HG03457 (cell line): ENCODE measurements around the gene PCP2.

Experiments
- ATAC-seq: cut with Tn5 transposase; IDR thresholded peaks from one replicate; pipeline ENCODE4 v1.9.1; 2021; ENCODE audit warnings: moderate number of reproducible peaks; ENCODE audit not compliant: unreplicated experiment

Gene PCP2

DNA sequence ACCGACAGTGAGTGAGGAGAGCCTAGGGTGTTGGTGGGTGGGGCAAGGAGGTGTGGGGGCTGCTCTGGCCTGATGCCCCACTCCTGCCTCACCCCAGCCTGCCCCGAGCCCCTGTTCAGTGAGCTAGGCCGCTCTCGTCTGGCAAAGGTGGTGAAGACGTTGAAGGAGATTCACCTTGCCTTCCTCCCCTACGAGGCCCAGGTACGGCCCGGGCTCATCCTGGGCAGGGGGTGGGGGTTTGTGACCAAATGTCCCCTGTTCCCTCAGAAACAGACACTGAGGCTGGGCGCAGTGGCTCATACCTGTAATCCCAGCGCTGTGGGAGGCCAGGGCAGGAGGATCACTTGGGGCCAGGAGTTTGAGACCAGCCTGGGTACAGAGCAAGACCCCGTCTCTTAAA, 7.3 kb upstream of the PCP2 start:
- ATAC-seq = no peak

DNA sequence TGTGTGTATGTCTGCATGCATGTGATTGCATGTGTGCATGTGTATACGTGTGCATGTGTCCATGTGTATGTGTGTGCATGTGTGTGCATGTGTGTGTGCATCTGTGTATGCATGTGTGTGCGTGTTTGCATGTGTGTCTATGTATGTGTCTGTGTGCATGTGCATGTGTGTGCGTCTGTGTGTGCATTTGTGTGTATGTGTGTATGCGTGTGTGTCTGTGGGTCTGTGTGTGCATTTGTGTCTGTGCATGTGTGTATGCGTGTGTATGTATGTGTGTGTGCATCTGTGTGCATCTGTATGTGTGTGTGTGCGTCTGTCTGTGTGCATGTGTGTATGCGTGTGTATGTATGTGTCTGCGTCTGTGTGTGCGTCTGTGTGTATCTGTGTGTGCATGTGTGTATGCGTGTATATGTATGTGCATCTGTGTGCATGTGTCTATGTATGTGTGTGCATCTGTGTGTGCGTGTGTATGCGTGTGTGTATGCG, 6.4 kb upstream of the PCP2 start:
- no peak for ATAC-seq

- ATAC-seq = no peak
Observed at GRCh38 chr19:7638802-7639465, 5.4 kb upstream of the PCP2 start.

- ATAC-seq = no peak
Observed at GRCh38 chr19:7637374-7638256, 4.1 kb upstream of the PCP2 start.

DNA sequence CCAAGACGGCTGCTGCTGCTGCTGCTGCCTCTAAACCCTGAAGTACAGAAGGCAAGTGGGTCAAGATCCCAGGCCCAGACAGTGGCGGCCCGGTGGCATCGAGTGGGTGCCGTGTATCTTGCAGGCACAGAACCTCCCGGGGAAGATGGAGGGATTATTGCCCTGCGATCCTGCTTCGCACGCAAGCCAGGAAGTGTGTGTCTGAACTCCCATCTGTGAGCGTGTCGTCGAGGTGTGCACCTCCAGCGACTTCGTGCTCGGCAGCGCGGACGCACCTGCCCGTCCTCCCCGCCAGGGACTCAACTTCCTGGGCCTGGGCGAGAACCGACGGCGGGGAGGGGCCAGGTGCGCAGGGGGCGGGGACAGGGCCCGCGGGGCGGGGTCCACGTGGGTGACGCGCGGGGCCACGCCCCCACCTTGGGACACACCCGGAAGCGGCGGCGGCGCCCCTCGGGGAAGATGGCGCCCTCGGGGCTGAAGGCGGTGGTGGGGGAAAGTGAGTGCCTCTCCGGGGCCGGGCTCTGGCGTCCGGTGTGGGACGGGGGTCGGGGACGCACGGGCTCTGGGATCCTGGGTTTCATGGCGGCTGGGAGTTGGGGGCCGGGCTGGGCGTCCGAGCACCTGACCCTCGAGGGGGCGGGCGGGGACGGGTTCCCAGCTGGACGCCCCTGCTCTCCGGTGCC, 3.3 kb upstream of the PCP2 start, which contains the start of gene STXBP2:
Gene STXBP2 (plus strand): TSS at position 420 of the 683 bp plus-strand sequence. CDS start 40 bp downstream, at position 460.
- ATAC-seq = no peak

DNA sequence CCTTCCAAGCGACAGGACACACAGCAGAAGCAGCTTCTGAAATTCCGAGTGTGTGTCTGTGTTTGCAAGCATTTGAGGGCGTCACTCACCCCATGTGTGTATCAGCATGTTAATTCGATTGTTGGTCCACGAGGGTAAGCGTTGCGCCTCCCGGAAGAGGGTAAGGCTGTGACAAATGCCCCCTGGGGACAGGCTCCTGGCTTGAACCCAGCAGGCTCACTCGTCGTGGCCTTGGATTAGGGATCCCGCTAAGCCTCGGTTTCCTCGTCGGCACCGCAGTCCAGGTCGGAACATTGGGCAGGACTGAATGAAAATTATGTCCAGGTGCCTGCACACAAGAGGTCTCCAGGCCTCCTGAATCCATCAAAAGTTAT, 2.8 kb upstream of the PCP2 start:
- ATAC-seq = no peak

DNA sequence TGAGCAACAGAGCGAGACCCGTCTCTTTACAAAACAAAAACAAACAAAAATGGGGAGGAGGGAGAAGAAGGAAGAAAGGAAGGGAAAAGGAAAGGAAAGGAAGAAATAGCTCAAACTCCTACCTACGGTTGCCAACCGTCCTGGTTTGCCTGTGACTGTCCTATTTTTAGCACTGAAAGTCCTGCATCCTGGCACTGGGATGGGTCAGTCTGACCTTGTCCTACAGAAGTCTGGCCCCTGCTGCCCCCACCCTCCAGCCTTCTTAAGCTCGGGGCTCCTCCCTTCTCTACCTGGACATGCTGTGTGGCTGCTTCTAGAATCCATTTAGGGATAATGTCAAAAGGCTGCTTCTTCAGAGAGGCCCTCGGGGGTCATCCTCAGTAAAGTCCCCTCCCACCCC, 2.2 kb upstream of the PCP2 start:
- ATAC-seq = no peak

DNA sequence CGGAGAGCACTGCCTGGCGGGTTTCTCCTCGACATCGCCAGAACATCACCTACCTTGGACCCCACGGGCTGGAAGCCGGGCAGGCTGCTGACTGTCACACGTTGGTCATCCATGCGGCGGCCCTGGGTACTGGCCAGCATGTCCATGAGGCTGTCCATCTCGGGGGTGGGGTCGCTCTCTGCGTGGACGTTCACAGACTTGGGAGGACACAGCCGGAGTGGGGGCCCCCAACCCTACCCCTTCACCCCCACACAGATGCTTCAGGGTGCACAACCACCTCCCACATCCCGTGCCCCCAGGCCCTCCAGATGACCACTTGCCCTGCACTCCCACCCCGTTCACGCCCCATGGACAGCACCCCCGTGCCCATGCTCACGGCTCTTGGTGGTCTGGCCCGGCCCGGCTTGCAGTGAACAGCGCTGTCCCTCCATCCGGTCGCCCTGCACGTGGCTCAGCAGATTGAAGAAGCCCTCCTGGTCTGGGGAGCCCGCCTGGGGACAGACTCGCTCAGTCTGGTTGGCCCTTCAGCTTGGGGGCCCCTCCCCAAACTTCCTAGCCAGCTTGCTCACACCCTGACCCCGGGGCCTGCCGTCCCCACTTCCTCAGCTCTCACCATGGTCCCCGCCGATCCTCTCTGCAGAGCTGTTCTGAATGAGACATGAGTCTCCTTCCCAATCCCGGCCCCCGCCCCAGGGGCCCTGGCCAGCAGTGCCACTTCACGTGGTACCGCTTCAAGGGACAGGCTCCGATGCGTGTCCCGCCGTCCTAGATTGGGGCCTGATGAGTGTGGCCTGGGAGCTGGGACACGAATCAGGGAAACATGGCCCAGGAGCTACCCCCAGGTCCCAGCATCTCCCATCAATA, 947 bp downstream of the PCP2 start:
- no peak for ATAC-seq

DNA sequence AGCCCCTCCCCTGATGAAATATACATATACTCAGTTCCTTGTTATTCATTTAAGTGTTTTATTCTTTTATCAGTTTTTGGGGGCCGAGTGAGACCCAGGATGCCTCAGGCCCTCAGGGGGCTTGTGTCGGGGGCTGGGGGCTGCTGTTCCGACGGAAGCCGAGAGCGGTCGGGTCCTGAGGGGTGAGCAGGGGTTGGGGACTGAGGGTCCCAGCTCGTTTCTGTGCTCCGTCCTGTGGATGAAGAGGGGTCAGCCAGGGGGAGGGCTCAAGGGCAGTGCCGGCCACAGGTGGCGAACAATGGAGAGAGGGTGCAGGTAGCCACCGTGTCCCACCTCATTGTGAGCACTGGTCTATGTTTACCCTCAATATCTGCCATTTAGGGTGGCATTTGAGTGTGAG, 1.9 kb downstream of the PCP2 start:
- ATAC-seq = no peak

- ATAC-seq = peak; percentile 66
Observed at GRCh38 chr19:7629347-7630054, 4.0 kb downstream of the PCP2 start, which contains the start of the genes PET100 and XAB2. Gene PET100, plus strand, starts transcription at chr19:7629793. Its CDS starts 41 bp downstream, at chr19:7629834. Gene XAB2, minus strand, starts transcription at chr19:7629545. Its CDS starts 18 bp downstream, at chr19:7629527.

DNA sequence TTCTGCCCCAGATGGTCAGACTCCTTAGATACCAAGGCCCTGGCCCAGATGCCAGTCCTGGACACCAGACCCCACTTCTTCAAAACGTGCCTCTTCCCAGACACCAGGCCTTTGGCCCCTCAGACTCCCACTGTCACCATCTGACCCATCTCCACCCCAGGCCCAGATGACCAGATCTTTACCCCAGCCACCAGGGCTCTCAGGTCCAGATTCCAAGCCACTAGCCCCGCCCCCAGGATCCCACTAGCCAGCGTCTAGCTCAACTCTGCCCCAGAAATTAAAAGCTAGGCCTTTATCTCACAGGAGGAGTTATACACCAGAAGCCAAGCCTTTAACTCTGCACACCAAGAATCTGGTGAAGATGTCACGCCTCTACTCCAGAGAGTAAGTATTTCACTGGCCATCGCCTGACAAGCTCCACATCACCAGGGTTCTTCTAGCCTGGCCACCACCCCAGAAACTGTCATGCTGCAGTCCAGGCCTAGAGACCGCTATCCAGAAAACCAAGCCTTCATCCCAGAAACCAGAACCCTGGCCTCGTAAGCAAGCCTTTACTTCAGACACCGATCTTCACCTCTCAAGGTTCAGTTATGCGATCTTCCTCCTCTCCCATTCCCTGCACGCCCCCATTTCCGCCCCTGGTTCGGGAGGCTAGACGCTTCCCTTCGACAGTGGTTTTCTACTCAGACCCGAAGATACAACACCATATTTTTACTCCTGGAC, 4.8 kb downstream of the PCP2 start:
- ATAC-seq = no peak

- no peak for ATAC-seq
Observed at GRCh38 chr19:7627166-7627565, 6.4 kb downstream of the PCP2 start.

DNA sequence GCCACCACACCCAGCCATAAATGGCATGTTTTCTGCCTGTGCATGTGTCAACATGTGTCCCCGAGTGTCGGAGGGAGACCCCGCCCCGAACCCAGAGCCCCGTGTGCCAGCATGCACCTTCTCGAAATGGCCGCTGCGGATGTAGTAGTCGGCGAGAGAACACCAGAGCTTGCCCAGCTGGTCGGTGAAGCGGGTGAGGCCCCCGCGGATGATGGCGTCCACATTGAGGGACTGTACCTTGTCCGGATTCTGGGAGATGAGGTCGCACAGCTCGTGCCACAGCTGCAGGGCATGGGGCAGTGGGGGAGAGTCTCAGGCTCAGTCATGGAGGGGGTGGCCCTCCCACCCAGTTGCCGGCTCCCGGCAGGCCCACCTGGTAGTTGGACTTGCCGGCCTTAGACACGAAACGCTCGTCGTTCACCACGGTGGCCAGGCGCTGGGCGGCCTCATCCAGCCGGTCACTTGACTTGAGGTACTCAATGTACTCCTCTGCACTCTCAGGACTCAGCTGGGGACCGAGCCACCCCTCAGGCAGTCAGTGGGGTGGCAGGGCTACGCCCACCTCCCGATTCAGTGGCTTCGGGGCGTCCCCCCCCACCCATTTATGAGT, 7.7 kb downstream of the PCP2 start:
- no peak for ATAC-seq

DNA sequence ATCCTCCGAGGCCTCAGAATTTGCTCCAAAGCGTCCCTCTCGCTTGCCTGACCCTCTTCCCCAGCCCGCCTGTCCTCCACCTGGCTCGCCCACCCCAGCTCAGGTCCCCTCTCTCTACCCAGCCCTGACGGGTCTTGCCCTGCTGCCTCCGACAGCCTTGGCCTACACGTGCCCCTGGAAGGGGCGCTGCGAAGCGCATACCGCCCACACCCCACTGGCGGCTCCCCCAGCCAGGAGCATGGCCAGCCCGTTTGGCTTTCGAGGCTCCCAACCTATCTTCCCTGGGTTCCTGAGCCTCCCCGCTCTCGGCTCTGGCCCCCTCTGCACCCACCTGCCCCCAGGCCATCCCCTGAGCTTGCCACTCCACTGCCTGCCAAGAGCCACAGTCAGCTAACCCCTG, 8.7 kb downstream of the PCP2 start:
- no peak for ATAC-seq

DNA sequence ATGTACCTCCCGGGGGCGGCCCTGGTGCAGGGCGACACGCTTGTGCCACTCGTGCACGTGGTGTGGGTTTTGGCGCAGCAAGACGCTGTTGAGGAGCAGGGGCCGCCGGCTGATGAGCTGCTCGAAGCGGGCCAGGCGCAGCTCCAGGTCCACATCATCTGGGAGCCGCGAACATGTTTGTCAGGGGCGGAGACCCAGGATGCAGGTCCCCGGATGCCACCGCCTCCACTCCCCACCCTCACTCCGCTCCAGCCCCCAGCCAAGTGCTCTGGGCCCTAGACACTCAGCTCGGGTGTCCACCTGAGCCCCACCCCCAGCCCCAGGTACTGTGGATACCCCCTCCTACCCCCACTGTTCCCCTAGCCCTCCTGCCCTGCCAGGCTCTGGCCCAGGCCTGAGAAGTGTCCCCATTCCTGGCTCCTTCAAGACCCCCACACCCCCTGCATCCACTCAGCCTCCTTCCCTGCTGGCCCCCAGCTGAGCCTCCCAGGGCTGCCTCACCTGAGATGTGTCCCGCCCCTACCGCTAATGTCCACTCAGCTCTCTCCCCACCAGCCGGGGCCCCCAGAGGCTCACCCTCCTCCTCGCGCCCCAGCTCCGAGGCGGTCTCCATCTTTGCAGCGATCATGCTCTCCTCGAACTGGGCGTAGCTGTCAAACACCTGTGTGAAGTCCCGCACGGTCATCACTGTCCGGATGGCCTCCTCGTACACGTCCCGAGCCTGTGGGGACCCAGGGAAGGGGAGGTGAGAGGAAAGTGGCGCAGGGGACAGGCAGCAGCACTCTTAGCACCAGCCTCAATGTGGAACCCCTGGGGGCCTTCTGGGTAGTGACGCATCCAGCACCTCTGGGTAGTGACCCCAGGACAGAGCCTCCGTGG, 9.6 kb downstream of the PCP2 start:
- ATAC-seq = no peak

GRCh38 chr19:7622933-7623685, 10.4 kb downstream of the PCP2 start:
- no peak for ATAC-seq
